Prostate gland (tissue), 2 donors: ENCODE measurements around the gene SMIM38. TPM values are rescaled to one million over a fixed set of nuclear protein-coding genes. Genes with fewer than 3 reads are reported as not detected.

Experiments
- DNase-seq: peaks from one replicate; pipeline ENCODE4 v3.0.0-alpha.2; 2019; ENCODE audit warnings: low spot score
- H3K27ac ChIP-seq, 2 donors: fragments of 200-600 bp; sonication (generic); 2 replicates each; pipeline ENCODE4 v1.5.1; 2017 to 2019
- H3K27me3 ChIP-seq: fragments of 200-600 bp; sonication (generic); replicated peaks from 2 replicates; pipeline ENCODE4 v1.5.1; 2019; ENCODE audit not compliant: insufficient read depth
- H3K36me3 ChIP-seq, 2 donors: fragments of 200-600 bp; sonication (generic); 1 replicate in 1 of 2; 2 replicates in 1 of 2; pipeline versions ENCODE4 v1.5.1 to v1.8.1; 2017 to 2019
- H3K4me1 ChIP-seq: fragments of 200-600 bp; sonication (generic); replicated peaks from 2 replicates; pipeline ENCODE4 v1.5.1; 2019
- H3K4me3 ChIP-seq, 2 donors: fragments of 200-600 bp; sonication (generic); 2 replicates each; pipeline ENCODE4 v1.5.1; 2017 to 2019
- H3K9me3 ChIP-seq: fragments of 200-600 bp; sonication (generic); 2 replicates; pipeline ENCODE4 v1.5.1; 2017
- CTCF ChIP-seq, 4 experiments: fragments of 200-600 bp in 2 of 4; fragments of 450-650 bp in 2 of 4; sonication (generic) in 2 of 4; IDR thresholded peaks; 1 replicate in 3 of 4; 2 replicates in 1 of 4; pipeline ENCODE4 v1.5.1; 2016 to 2019; ENCODE audit warnings: antibody characterized with exemption in 4 of 4, mild to moderate bottlenecking in 2 of 4, moderate library complexity in 2 of 4
- POLR2A ChIP-seq: fragments of 450-650 bp; IDR thresholded peaks from one replicate; pipeline ENCODE4 v1.6.1; 2016; ENCODE audit warnings: antibody characterized with exemption, mild to moderate bottlenecking
- POLR2AphosphoS5 ChIP-seq: sonication (generic); formaldehyde crosslinking; IDR thresholded peaks from one replicate; pipeline ENCODE4 v1.6.1; 2017; ENCODE audit warnings: antibody characterized with exemption
- whole genome bisulfite sequencing: methylation state at CpG from one replicate; pipeline ENCODE4 v1.1.5; 2018; 5-methylcytosine and 5-hydroxymethylcytosine counted together
- intact Hi-C: fragments of 100-400 bp; cut with DNase I; formaldehyde crosslinking; loops from one replicate; pipeline ENCODE4 v1.14.2; 2022
- total RNA-seq, 2 donors: library from RNA; depleted of rRNA; stranded (reverse); fragments of >200 nt; gene quantifications; one replicate each; pipeline ENCODE4 v1.1.0, GENCODE V29; 2016

The SMIM38 gene
- total RNA-seq, 2 donors from 2014 or later: 2.8 to 3.9 TPM

- Histone ChIP-seq H3K27me3 (no peaks in the 10 kb centered on the region), H3K27ac (no peak overlapping the region), H3K4me1 (no peaks in the 10 kb centered on the region), H3K4me3 (no peak overlapping the region), H3K36me3 (no peaks in the 10 kb centered on the region), H3K9me3 (no peaks in the 10 kb centered on the region)
- no peak for DNase-seq
- TF ChIP-seq CTCF (IDR thresholded peaks at IDR 0.05) (no peak), POLR2AphosphoS5 (no peak), POLR2A (no peak)
- intact Hi-C loops: no loop called here
- 90% methylated on average over 10 of the region's 10 CpGs for WGBS
Measured at GRCh38 chr11:69167130-69167915, 11.6 kb downstream of the SMIM38 start.

- no peak overlapping the region for H3K4me3 ChIP-seq
- TF ChIP-seq POLR2A: no peak
- no peak for TF ChIP-seq POLR2AphosphoS5
- TF ChIP-seq CTCF (IDR thresholded peaks at IDR 0.05): no peak
- intact Hi-C loops: no loop called here
- H3K9me3 ChIP-seq: no peaks in the 10 kb centered on the region
- 76% methylated on average over 9 of the region's 9 CpGs for WGBS
- no peaks in the 10 kb centered on the region for H3K4me1 ChIP-seq
- no peaks in the 10 kb centered on the region for H3K27me3 ChIP-seq
- DNase-seq: no peak
- no peaks in the 10 kb centered on the region for H3K36me3 ChIP-seq
- H3K27ac ChIP-seq: no peak overlapping the region
Measured at GRCh38 chr11:69167916-69168691, 12.4 kb downstream of the SMIM38 start.

- WGBS: 96% methylated on average over 3 of the region's 3 CpGs
- Histone ChIP-seq H3K36me3 (no peaks in the 10 kb centered on the region), H3K4me3 (no peak overlapping the region), H3K9me3 (no peaks in the 10 kb centered on the region), H3K27me3 (no peaks in the 10 kb centered on the region), H3K4me1 (no peaks in the 10 kb centered on the region), H3K27ac (no peak overlapping the region)
- intact Hi-C loops: no loop called here
- TF ChIP-seq POLR2A: no peak
- TF ChIP-seq CTCF (IDR thresholded peaks at IDR 0.05): no peak
- no peak for TF ChIP-seq POLR2AphosphoS5
- no peak for DNase-seq
Measured at GRCh38 chr11:69169479-69169878, 13.7 kb downstream of the SMIM38 start.

GRCh38 chr11:69170704-69171103 is 15.0 kb downstream of the SMIM38 start:
- intact Hi-C loops: no loop called here
- no peaks in the 10 kb centered on the region for H3K36me3 ChIP-seq

More at GRCh38 chr11:69170704-69171103, 15.0 kb downstream of the SMIM38 start:
- no peaks in the 10 kb centered on the region for H3K27me3 ChIP-seq
- TF ChIP-seq CTCF (IDR thresholded peaks at IDR 0.05): no peak
- no peak for TF ChIP-seq POLR2A
- TF ChIP-seq POLR2AphosphoS5: no peak
- DNase-seq: no peak
- H3K4me1 ChIP-seq: no peaks in the 10 kb centered on the region
- 64% methylated on average over 6 of the region's 6 CpGs for WGBS
- H3K4me3 ChIP-seq: no peak overlapping the region
- no peak overlapping the region for H3K27ac ChIP-seq
- no peaks in the 10 kb centered on the region for H3K9me3 ChIP-seq
